ENCODE data around the gene SEC22A. TPM values are rescaled to one million over a fixed set of nuclear protein-coding genes. Genes with fewer than 3 reads are reported as not detected.

SEC22A gene
- total RNA-seq, 1 donor from 2014 or later, result 36.7 TPM

GRCh38 chr3:123262868-123263267 lies 61.1 kb downstream of the SEC22A start:
- no peak for DNase-seq (ENCODE audit: low read depth in 2 of 2)

- no peak for DNase-seq (ENCODE audit: low read depth in 2 of 2)
Observed at GRCh38 chr3:123263941-123264340, 62.2 kb downstream of the SEC22A start.

DNA sequence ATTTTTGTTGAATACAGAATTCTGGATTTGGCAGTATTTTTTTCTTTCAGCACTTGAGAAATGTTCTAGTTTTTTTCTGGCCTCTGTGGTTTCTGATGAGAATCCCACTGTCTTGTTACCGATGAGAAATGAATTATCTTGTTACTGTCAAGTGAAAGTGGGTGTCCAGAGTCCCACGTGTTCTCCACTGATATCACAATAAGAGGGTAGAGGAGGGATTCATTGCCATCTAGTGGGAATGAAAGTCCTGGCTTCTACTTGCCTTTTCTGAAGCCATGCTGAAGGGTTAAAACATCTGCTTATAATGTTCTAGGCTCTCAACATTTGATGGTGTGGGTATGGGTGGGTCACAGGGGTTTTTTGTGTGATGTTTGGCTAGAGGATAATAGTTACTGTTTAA lies 66.1 kb downstream of the SEC22A start:
- no peak for DNase-seq (ENCODE audit: low read depth in 2 of 2)

GRCh38 chr3:123270818-123271217 lies 69.1 kb downstream of the SEC22A start:
- DNase-seq (ENCODE audit: low read depth in 2 of 2), result no peak

- DNase-seq (ENCODE audit: low read depth in 2 of 2), result no peak
Observed at GRCh38 chr3:123271466-123272159, 69.9 kb downstream of the SEC22A start.

GRCh38 chr3:123272547-123272946 lies 70.8 kb downstream of the SEC22A start:
- peak in 1 of 2 donors; percentile 36 for DNase-seq (ENCODE audit: low read depth in 2 of 2)

GRCh38 chr3:123275691-123276090 lies 73.9 kb downstream of the SEC22A start:
- no peak for DNase-seq (ENCODE audit: low read depth in 2 of 2)

DNA sequence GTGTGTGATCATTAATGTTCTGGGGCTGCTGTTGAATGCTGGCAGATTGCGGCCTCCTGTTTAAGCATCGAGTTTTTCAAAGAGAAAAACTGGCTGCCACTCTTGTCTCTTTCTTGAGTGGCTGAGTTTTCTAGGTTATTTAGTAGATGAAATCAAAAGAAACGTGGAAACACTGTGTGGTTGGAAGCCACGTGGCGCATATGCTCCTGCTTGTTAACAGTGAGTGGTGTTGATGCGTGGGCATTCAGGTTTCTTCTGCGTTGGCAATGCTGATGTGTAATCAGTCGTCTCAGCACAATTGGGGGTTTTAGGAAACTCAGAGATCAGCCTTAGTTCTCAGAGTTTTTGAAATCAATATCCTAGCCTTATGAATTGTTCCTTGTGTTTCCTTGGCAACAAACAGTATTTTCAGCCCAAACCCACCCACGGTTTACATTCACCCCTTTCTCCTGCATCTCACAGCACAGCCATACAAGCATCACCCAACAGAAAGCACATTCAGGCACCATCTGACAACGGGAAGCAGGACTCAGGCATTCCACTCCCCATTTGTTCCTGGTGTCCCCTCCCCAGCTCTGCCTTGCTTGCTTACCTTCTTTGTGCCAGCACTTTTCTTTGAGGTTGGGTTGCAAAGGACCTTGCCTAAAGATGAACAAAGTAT lies 74.7 kb downstream of the SEC22A start:
- DNase-seq (ENCODE audit: low read depth in 2 of 2), result no peak

DNA sequence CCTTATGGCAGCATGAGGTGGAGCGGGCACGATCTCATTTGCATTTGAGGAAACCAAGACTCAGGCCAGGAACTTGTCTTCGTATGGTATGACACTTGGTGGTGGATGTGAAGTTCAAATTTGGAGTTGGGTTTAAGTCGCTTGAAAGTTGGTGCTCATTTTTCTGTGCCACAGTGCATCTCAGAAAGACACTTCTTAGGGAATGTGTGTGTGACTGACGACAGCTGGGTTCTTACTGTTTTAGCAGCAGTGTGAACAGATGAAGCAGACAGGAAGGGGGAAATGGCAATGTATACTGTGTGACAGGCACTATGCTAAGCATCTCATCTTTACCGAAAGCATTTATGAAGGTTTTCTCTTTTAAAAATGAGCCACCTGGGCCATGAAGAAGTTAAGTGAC lies 75.4 kb downstream of the SEC22A start:
- DNase-seq (ENCODE audit: low read depth in 2 of 2), result no peak

GRCh38 chr3:123278446-123278845 lies 76.7 kb downstream of the SEC22A start:
- no peak for DNase-seq (ENCODE audit: low read depth in 2 of 2)

DNA sequence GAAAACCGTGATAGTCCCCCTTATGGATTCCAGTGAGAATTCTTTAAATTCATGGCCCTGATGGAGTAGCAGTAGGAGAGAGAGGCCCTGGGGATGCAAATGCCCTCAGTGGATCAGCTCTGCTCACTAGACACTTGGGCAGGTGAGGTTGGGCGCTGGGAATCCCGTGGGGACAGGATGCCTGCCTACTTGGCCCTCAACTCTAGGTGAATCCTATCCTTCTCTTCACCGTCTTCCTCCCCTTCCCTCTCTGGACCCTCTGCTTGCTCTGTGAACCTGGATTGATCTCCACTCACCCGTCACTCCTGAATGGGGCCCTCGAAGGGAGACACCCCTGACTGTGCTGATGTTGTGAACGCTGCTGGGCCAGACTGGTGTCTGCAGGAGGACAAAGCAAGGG lies 77.4 kb downstream of the SEC22A start:
- DNase-seq (ENCODE audit: low read depth in 2 of 2), result no peak

- DNase-seq (ENCODE audit: low read depth in 2 of 2), result no peak
Observed at GRCh38 chr3:123281406-123281805, 79.7 kb downstream of the SEC22A start.

- no peak for DNase-seq (ENCODE audit: low read depth in 2 of 2)
Observed at GRCh38 chr3:123281929-123282328, 80.2 kb downstream of the SEC22A start.

DNA sequence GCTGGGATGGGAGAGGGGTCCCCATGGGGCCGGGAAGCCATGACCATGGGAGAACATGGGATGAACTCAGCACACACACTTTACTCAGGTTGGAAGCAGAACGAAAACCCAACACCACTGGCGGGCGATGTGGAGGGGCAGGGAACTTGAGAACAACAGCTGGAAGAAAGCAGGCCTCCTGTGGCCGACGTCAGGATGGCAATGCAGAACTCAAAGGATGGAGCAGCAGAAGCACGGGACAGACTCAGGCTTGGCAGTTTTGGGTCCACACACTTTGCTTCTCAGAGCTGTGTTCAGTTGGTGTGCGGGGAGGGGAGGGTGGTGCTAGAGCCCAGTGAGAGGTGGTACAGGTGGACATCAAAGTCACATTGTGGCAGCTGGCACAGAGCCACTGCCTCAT lies 80.7 kb downstream of the SEC22A start:
- no peak for DNase-seq (ENCODE audit: low read depth in 2 of 2)

- DNase-seq (ENCODE audit: low read depth in 2 of 2), result no peak
Observed at GRCh38 chr3:123283074-123283473, 81.3 kb downstream of the SEC22A start.

- no peak for DNase-seq (ENCODE audit: low read depth in 2 of 2)
Observed at GRCh38 chr3:123283657-123284398, 82.1 kb downstream of the SEC22A start.

- DNase-seq (ENCODE audit: low read depth in 2 of 2), result no peak
Observed at GRCh38 chr3:123284399-123285010, 82.8 kb downstream of the SEC22A start.

GRCh38 chr3:123285066-123285465 lies 83.3 kb downstream of the SEC22A start:
- DNase-seq (ENCODE audit: low read depth in 2 of 2), result no peak

DNA sequence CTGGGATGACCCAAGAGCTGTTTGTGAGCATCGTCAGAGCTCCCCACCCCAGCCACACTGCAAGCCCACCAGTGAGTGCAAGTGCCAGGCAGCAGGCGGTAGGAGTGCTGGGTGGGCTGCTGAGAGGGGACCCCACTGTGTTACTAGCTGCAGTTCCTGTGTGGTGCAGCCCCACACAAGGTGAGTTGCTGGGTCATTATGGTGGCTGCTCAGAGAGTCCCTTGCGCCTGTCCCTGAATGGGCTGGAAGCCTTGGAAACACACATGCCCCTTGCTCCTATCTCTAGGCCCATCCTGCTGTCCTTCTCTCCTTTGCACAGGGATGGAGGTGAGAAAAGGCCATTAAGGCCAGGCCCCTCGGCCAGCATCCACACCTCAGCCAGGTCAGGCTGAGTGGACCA lies 83.7 kb downstream of the SEC22A start:
- no peak for DNase-seq (ENCODE audit: low read depth in 2 of 2)

- DNase-seq (ENCODE audit: low read depth in 2 of 2), result no peak
Observed at GRCh38 chr3:123285931-123286307, 84.2 kb downstream of the SEC22A start.

GRCh38 chr3:123286308-123287023 lies 84.7 kb downstream of the SEC22A start:
- peak; percentile 40 to 76 for DNase-seq (ENCODE audit: low read depth in 2 of 2)

Data from dermis microvascular lymphatic vessel endothelial cell (primary cell).